ENCODE measurements around the gene CRAT. TPM values are rescaled to one million over a fixed set of nuclear protein-coding genes. Genes with fewer than 3 reads are reported as not detected.

The CRAT gene
- total RNA-seq, 3 donors from 2014 or later, result 18.7 to 74.7 (median 35.7) TPM

- peaks cover 17% of the 10 kb centered on the region for H3K36me3 ChIP-seq
- TF ChIP-seq POLR2AphosphoS5 (IDR thresholded peaks at IDR 0.05) (no peak), CTCF (IDR thresholded peaks at IDR 0.05) (no peak), POLR2A (IDR thresholded peaks at IDR 0.05) (no peak)
- intact Hi-C loops (cut with DNase I; ENCODE audit: low total_unique reads), result no loop called here
- DNase-seq (ENCODE audit: low spot score in 2 of 2), result no peak
- H3K27me3 ChIP-seq, result no peaks in the 10 kb centered on the region
- H3K4me1 ChIP-seq, result no peaks in the 10 kb centered on the region
- H3K9me3 ChIP-seq, result no peaks in the 10 kb centered on the region
- H3K4me3 ChIP-seq, result no peak overlapping the region
- H3K27ac ChIP-seq, result no peak overlapping the region
Observed at GRCh38 chr9:129064499-129064908, 46.1 kb downstream of the CRAT start.

- Histone ChIP-seq H3K9me3 (no peaks in the 10 kb centered on the region), H3K27ac (no peak overlapping the region), H3K4me3 (no peak overlapping the region), H3K36me3 (peaks cover 17% of the 10 kb centered on the region), H3K27me3 (no peaks in the 10 kb centered on the region), H3K4me1 (no peaks in the 10 kb centered on the region)
- DNase-seq (ENCODE audit: low spot score in 2 of 2), result no peak
- TF ChIP-seq POLR2A (IDR thresholded peaks at IDR 0.05) (no peak), POLR2AphosphoS5 (IDR thresholded peaks at IDR 0.05) (no peak), CTCF (IDR thresholded peaks at IDR 0.05) (no peak)
- intact Hi-C loops (cut with DNase I; ENCODE audit: low total_unique reads), result no loop called here
Observed at GRCh38 chr9:129063061-129063460, 47.5 kb downstream of the CRAT start.

GRCh38 chr9:129060991-129061390 lies 49.6 kb downstream of the CRAT start:
- intact Hi-C loops (cut with DNase I; ENCODE audit: low total_unique reads), result no loop called here
- Histone ChIP-seq H3K27me3 (no peaks in the 10 kb centered on the region), H3K36me3 (peaks cover 8% of the 10 kb centered on the region), H3K9me3 (no peaks in the 10 kb centered on the region), H3K27ac (no peak overlapping the region), H3K4me3 (no peak overlapping the region), H3K4me1 (no peaks in the 10 kb centered on the region)
- no peak for DNase-seq (ENCODE audit: low spot score in 2 of 2)
- TF ChIP-seq CTCF (IDR thresholded peaks at IDR 0.05), result no peak
- no peak for TF ChIP-seq POLR2AphosphoS5 (IDR thresholded peaks at IDR 0.05)
- TF ChIP-seq POLR2A (IDR thresholded peaks at IDR 0.05), result no peak

GRCh38 chr9:129059796-129060785 lies 50.5 kb downstream of the CRAT start:
- Histone ChIP-seq H3K4me1 (no peaks in the 10 kb centered on the region), H3K27me3 (no peaks in the 10 kb centered on the region), H3K36me3 (peaks cover 8% of the 10 kb centered on the region), H3K27ac (no peak overlapping the region), H3K9me3 (no peaks in the 10 kb centered on the region), H3K4me3 (no peak overlapping the region)
- DNase-seq (ENCODE audit: low spot score in 2 of 2), result no peak
- no peak for TF ChIP-seq POLR2A (IDR thresholded peaks at IDR 0.05)
- TF ChIP-seq POLR2AphosphoS5 (IDR thresholded peaks at IDR 0.05), result no peak
- no peak for TF ChIP-seq CTCF (IDR thresholded peaks at IDR 0.05)
- intact Hi-C loops (cut with DNase I; ENCODE audit: low total_unique reads), result loop anchor here (2.0 kb wide), 1 partner anchor 61 kb away; no protein-coding TSS in a partner anchor

Measured in breast epithelium (tissue), 4 donors.